ENCODE results near the gene DEPDC7. TPM values are rescaled to one million over a fixed set of nuclear protein-coding genes. Genes with fewer than 3 reads are reported as not detected.

DEPDC7 gene
- total and polyA plus RNA-seq, 9 of the 15 experiments (the other 6 are each of a cell fraction or from before 2014, with no cell fraction given): 5.4 to 19.9 (median 12.0) TPM

DNA sequence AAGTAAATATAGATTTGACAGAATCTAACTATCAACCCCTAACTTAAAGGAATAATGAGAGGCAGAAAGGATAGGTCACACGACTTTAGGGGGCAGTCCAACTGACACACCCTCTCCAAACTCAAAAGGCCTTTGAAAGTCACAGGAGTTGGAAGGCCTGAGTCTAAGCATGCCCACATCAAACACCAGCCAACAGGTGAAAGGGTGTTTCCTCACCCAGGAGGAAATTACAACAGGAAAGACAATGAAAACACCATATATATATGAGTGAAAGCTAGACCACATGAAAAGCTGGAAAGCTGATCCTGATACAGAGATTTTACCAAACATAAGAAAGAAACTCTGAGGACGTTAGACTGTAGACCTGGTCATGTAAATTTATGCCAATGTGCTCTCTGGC lies 10.5 kb upstream of the DEPDC7 start:
- Histone ChIP-seq H3K36me3 (ENCODE audit: control insufficient read depth, insufficient read depth, low read length) (no peaks in the 10 kb centered on the region), H3K9me1 (ENCODE audit: control insufficient read depth, insufficient read depth, low read length) (no peaks in the 10 kb centered on the region), H3K4me2 (ENCODE audit: insufficient read depth, low read length) (no peak overlapping the region), H3K4me3 (no peak overlapping the region), H3K9me3 (replicated peaks; ENCODE audit: control insufficient read depth, insufficient read depth, low read depth, low read length) (no peaks in the 10 kb centered on the region), H3K4me1 (replicated peaks in 1 of 2; ENCODE audit: control insufficient read depth in 2 of 2, insufficient read depth in 2 of 2, low read length in 2 of 2) (no peaks in the 10 kb centered on the region), H3K27me3 (ENCODE audit: control insufficient read depth in 2 of 2, insufficient read depth in 2 of 2, low read length in 2 of 2) (peaks cover 0 to 9% of the 10 kb centered on the region in 2 experiments; a peak in 1 of 5 replicates), H4K20me1 (replicated peaks; ENCODE audit: control insufficient read depth, insufficient read depth, low read length) (no peaks in the 10 kb centered on the region), H3K27ac (ENCODE audit: extremely low read depth, low read depth, low read length) (no peak overlapping the region), H2AFZ (ENCODE audit: low read depth, low read length) (no peak overlapping the region), H3K79me2 (ENCODE audit: control insufficient read depth, insufficient read depth, low read length) (no peaks in the 10 kb centered on the region), H3K9ac (ENCODE audit: insufficient read depth in 1 of 2, low read depth in 2 of 2, low read length in 2 of 2) (no peak overlapping the region)
- BruUV-seq (replicated peaks): no TSS peak
- ChIA-PET CTCF (ENCODE audit: low intra/inter-chr PET ratio) (no interaction called here), POLR2A (no interaction called here)
- DNase-seq (ENCODE audit: extremely low read depth in 1 of 4, low spot score in 3 of 4) (no peak), FAIRE-seq (no peak), ATAC-seq (no peak)
- 3% methylated on average over 2 of the region's 2 CpGs for WGBS (ENCODE audit: insufficient coverage, low coverage, missing lambda C conversion rate)
- intact Hi-C loops (cut with micrococcal nuclease) (no loop called here), in situ Hi-C loops (cut with MboI) (no loop called here)
- TF ChIP-seq KDM5B (IDR thresholded peaks at IDR 0.05; ENCODE audit: insufficient replicate concordance, low read depth, low read length) (no peak), SMARCB1 (IDR thresholded peaks at IDR 0.05; ENCODE audit: insufficient read length, low read depth) (no peak), RBM34 (IDR thresholded peaks at IDR 0.05; ENCODE audit: borderline replicate concordance, insufficient read depth, low read length) (no peak), TAL1 (IDR thresholded peaks at IDR 0.05) (no peak), ILF3 (IDR thresholded peaks at IDR 0.05; ENCODE audit: borderline replicate concordance) (no peak), POU5F1 (IDR thresholded peaks at IDR 0.05; ENCODE audit: borderline replicate concordance, low read depth, low read length, partially characterized antibody) (no peak), RBM14 (IDR thresholded peaks at IDR 0.05; ENCODE audit: borderline replicate concordance, insufficient read depth, low read depth, low read length) (no peak), ZBTB49 (CRISPR knock-in tag; IDR thresholded peaks at IDR 0.05; ENCODE audit: borderline replicate concordance) (no peak), THAP7 (CRISPR knock-in tag; IDR thresholded peaks at IDR 0.05) (no peak)
